Vagina (tissue), 2 donors: ENCODE data around the gene FHIT.

Experiments
- CTCF ChIP-seq, 3 experiments: fragments of 450-650 bp in 2 of 3; fragments of 200-600 bp in 1 of 3; sonication (generic) in 1 of 3; IDR thresholded peaks; one replicate each; pipeline ENCODE4 v1.5.1; 2017 to 2019; ENCODE audit warnings: antibody characterized with exemption in 3 of 3, mild to moderate bottlenecking in 2 of 3, moderate library complexity in 2 of 3
- POLR2AphosphoS5 ChIP-seq, 2 donors: sonication (generic); formaldehyde crosslinking; IDR thresholded peaks; one replicate each; pipeline ENCODE4 v1.9.0; 2017; ENCODE audit warnings: antibody characterized with exemption in 2 of 2, mild to moderate bottlenecking in 2 of 2, low read depth in 1 of 2; ENCODE audit not compliant: insufficient read depth in 1 of 2

GRCh38 chr3:60920519-60920918, 330.7 kb downstream of the FHIT start:
- TF ChIP-seq CTCF (IDR thresholded peaks at IDR 0.05): no peak
- no peak for TF ChIP-seq POLR2AphosphoS5 (IDR thresholded peaks at IDR 0.05; ENCODE audit: insufficient read depth in 1 of 2, low read depth in 1 of 2)
